Measurements from ENCODE around the gene TMEM233.

TMEM233 gene

GRCh38 chr12:119674560-119674959, 81.0 kb downstream of the TMEM233 start:
- no peak for FAIRE-seq
- TF ChIP-seq POLR2A (IDR thresholded peaks at IDR 0.05; ENCODE audit: low read depth, low read length) (no peak), POLR2AphosphoS5 (IDR thresholded peaks at IDR 0.05; ENCODE audit: low read depth, low read length) (no peak), TAF1 (IDR thresholded peaks at IDR 0.05; ENCODE audit: borderline replicate concordance, low read depth, low read length) (no peak)
- no peak for DNase-seq (ENCODE audit: insufficient read length)

GRCh38 chr12:119676022-119676421, 82.4 kb downstream of the TMEM233 start:
- TF ChIP-seq POLR2A (IDR thresholded peaks at IDR 0.05; ENCODE audit: low read depth, low read length) (no peak), POLR2AphosphoS5 (IDR thresholded peaks at IDR 0.05; ENCODE audit: low read depth, low read length) (no peak), TAF1 (IDR thresholded peaks at IDR 0.05; ENCODE audit: borderline replicate concordance, low read depth, low read length) (no peak)
- FAIRE-seq (no peak), DNase-seq (ENCODE audit: insufficient read length) (no peak)

- TF ChIP-seq POLR2AphosphoS5 (IDR thresholded peaks at IDR 0.05; ENCODE audit: low read depth, low read length): no peak
- no peak for TF ChIP-seq POLR2A (IDR thresholded peaks at IDR 0.05; ENCODE audit: low read depth, low read length)
- no peak for TF ChIP-seq TAF1 (IDR thresholded peaks at IDR 0.05; ENCODE audit: borderline replicate concordance, low read depth, low read length)
- FAIRE-seq (no peak), DNase-seq (ENCODE audit: insufficient read length) (no peak)
Observed at GRCh38 chr12:119676573-119676972, 83.0 kb downstream of the TMEM233 start.

- TF ChIP-seq POLR2A (IDR thresholded peaks at IDR 0.05; ENCODE audit: low read depth, low read length) (no peak), TAF1 (IDR thresholded peaks at IDR 0.05; ENCODE audit: borderline replicate concordance, low read depth, low read length) (no peak), POLR2AphosphoS5 (IDR thresholded peaks at IDR 0.05; ENCODE audit: low read depth, low read length) (no peak)
- FAIRE-seq: no peak
- DNase-seq (ENCODE audit: insufficient read length): no peak
Observed at GRCh38 chr12:119678459-119678858, 84.9 kb downstream of the TMEM233 start.

GRCh38 chr12:119679081-119679480, 85.5 kb downstream of the TMEM233 start:
- FAIRE-seq: no peak
- TF ChIP-seq POLR2AphosphoS5 (IDR thresholded peaks at IDR 0.05; ENCODE audit: low read depth, low read length): no peak
- TF ChIP-seq TAF1 (IDR thresholded peaks at IDR 0.05; ENCODE audit: borderline replicate concordance, low read depth, low read length): no peak
- TF ChIP-seq POLR2A (IDR thresholded peaks at IDR 0.05; ENCODE audit: low read depth, low read length): no peak
- DNase-seq (ENCODE audit: insufficient read length): no peak

- TF ChIP-seq POLR2A (IDR thresholded peaks at IDR 0.05; ENCODE audit: low read depth, low read length) (no peak), POLR2AphosphoS5 (IDR thresholded peaks at IDR 0.05; ENCODE audit: low read depth, low read length) (no peak), TAF1 (IDR thresholded peaks at IDR 0.05; ENCODE audit: borderline replicate concordance, low read depth, low read length) (no peak)
- FAIRE-seq: no peak
- no peak for DNase-seq (ENCODE audit: insufficient read length)
Observed at GRCh38 chr12:119679490-119679889, 85.9 kb downstream of the TMEM233 start.

GRCh38 chr12:119681111-119681510, 87.5 kb downstream of the TMEM233 start:
- no peak for FAIRE-seq
- no peak for TF ChIP-seq POLR2AphosphoS5 (IDR thresholded peaks at IDR 0.05; ENCODE audit: low read depth, low read length)

GRCh38 chr12:119681728-119682638, 88.4 kb downstream of the TMEM233 start:
- FAIRE-seq (peak; percentile 46), DNase-seq (ENCODE audit: insufficient read length) (no peak)
- TF ChIP-seq POLR2AphosphoS5 (IDR thresholded peaks at IDR 0.05; ENCODE audit: low read depth, low read length) (no peak; the same call in 1 of the 2 replicates), TAF1 (IDR thresholded peaks at IDR 0.05; ENCODE audit: borderline replicate concordance, low read depth, low read length) (no peak), POLR2A (IDR thresholded peaks at IDR 0.05; ENCODE audit: low read depth, low read length) (0 out of 2 replicates have a peak, but pooled peaks have one; percentile 33)

More at GRCh38 chr12:119681111-119681510, 87.5 kb downstream of the TMEM233 start:
- DNase-seq (ENCODE audit: insufficient read length): no peak

- no peak for TF ChIP-seq POLR2AphosphoS5 (IDR thresholded peaks at IDR 0.05; ENCODE audit: low read depth, low read length)
- no peak for TF ChIP-seq TAF1 (IDR thresholded peaks at IDR 0.05; ENCODE audit: borderline replicate concordance, low read depth, low read length)
- no peak for TF ChIP-seq POLR2A (IDR thresholded peaks at IDR 0.05; ENCODE audit: low read depth, low read length)
- FAIRE-seq: no peak
- no peak for DNase-seq (ENCODE audit: insufficient read length)
Observed at GRCh38 chr12:119682639-119683252, 89.2 kb downstream of the TMEM233 start.

GRCh38 chr12:119683413-119683812, 89.8 kb downstream of the TMEM233 start:
- DNase-seq (ENCODE audit: insufficient read length) (no peak), FAIRE-seq (no peak)
- no peak for TF ChIP-seq POLR2A (IDR thresholded peaks at IDR 0.05; ENCODE audit: low read depth, low read length)
- TF ChIP-seq POLR2AphosphoS5 (IDR thresholded peaks at IDR 0.05; ENCODE audit: low read depth, low read length): no peak
- no peak for TF ChIP-seq TAF1 (IDR thresholded peaks at IDR 0.05; ENCODE audit: borderline replicate concordance, low read depth, low read length)

GRCh38 chr12:119683816-119684215, 90.2 kb downstream of the TMEM233 start:
- DNase-seq (ENCODE audit: insufficient read length): no peak
- no peak for FAIRE-seq
- TF ChIP-seq POLR2A (IDR thresholded peaks at IDR 0.05; ENCODE audit: low read depth, low read length): no peak
- TF ChIP-seq POLR2AphosphoS5 (IDR thresholded peaks at IDR 0.05; ENCODE audit: low read depth, low read length): no peak
- no peak for TF ChIP-seq TAF1 (IDR thresholded peaks at IDR 0.05; ENCODE audit: borderline replicate concordance, low read depth, low read length)
